HepG2 (cell line): ENCODE results near the gene NOP9. TPM values are rescaled to one million over a fixed set of nuclear protein-coding genes. Genes with fewer than 3 reads are reported as not detected.

Source experiments
- DNMT1 ChIP-seq: sonication (generic); formaldehyde crosslinking; IDR thresholded peaks from 2 replicates; pipeline ENCODE4 v1.5.1; 2020; ENCODE audit warnings: mild to moderate bottlenecking, missing genetic modification reagents
- EEA1 ChIP-seq: sonication (generic); formaldehyde crosslinking; IDR thresholded peaks from 2 replicates; pipeline ENCODE4 v1.5.1; 2020; ENCODE audit warnings: mild to moderate bottlenecking, missing genetic modification reagents, borderline replicate concordance
- ERF ChIP-seq: IDR thresholded peaks from 2 replicates; pipeline ENCODE4 v1.6.1; 2018; ENCODE audit warnings: missing biosample characterization, missing genetic modification reagents
- ESRRA ChIP-seq: sonication (generic); formaldehyde crosslinking; IDR thresholded peaks from 2 replicates; pipeline ENCODE4 v1.5.1; 2020; ENCODE audit warnings: mild to moderate bottlenecking, low read depth, missing genetic modification reagents
- FOSL2 ChIP-seq: sonication (generic); formaldehyde crosslinking; IDR thresholded peaks from 2 replicates; pipeline ENCODE4 v1.4.0; 2020; ENCODE audit warnings: missing genetic modification reagents
- GRHL1 ChIP-seq: sonication (generic); formaldehyde crosslinking; conservative IDR thresholded peaks from 2 replicates; pipeline ENCODE4 v1.8.0; 2022; ENCODE audit warnings: missing genetic modification reagents
- HDAC2 ChIP-seq: sonication (generic); formaldehyde crosslinking; IDR thresholded peaks from 2 replicates; pipeline ENCODE4 v1.4.0; 2020; ENCODE audit warnings: missing genetic modification reagents
- KDM5B ChIP-seq: sonication (generic); formaldehyde crosslinking; IDR thresholded peaks from 2 replicates; pipeline ENCODE4 v1.4.0; 2020; ENCODE audit warnings: missing genetic modification reagents, mild to moderate bottlenecking, borderline replicate concordance
- MYC ChIP-seq: sonication (generic); formaldehyde crosslinking; IDR thresholded peaks from 2 replicates; pipeline ENCODE4 v1.9.0; 2021; ENCODE audit warnings: missing genetic modification reagents, borderline replicate concordance
- NFKB2 ChIP-seq: sonication (generic); formaldehyde crosslinking; IDR thresholded peaks from 2 replicates; pipeline ENCODE4 v1.4.0; 2020; ENCODE audit warnings: missing genetic modification reagents, borderline replicate concordance
- SAP130 ChIP-seq: IDR thresholded peaks from 2 replicates; pipeline ENCODE4 v1.6.1; 2016; ENCODE audit warnings: low read depth
- ZBTB21 ChIP-seq: sonication (generic); formaldehyde crosslinking; IDR thresholded peaks from 2 replicates; pipeline ENCODE4 v1.4.0; 2020; ENCODE audit warnings: missing genetic modification reagents
- ZBTB7A ChIP-seq: sonication (generic); formaldehyde crosslinking; IDR thresholded peaks from 2 replicates; pipeline ENCODE4 v1.8.0; 2022; ENCODE audit warnings: mild to moderate bottlenecking, missing genetic modification reagents
- ZMYM4 ChIP-seq: sonication (generic); formaldehyde crosslinking; IDR thresholded peaks from 2 replicates; pipeline ENCODE4 v1.8.1; 2023; ENCODE audit warnings: mild to moderate bottlenecking, missing genetic modification reagents
- ZNF280D ChIP-seq: sonication (generic); formaldehyde crosslinking; IDR thresholded peaks from 2 replicates; pipeline ENCODE4 v1.5.1; 2020; ENCODE audit warnings: mild to moderate bottlenecking, missing genetic modification reagents
- ZNF451 ChIP-seq: sonication (generic); formaldehyde crosslinking; IDR thresholded peaks from 2 replicates; pipeline ENCODE4 v1.5.0; 2020; ENCODE audit warnings: mild to moderate bottlenecking, missing genetic modification reagents
- ZNF644 ChIP-seq: IDR thresholded peaks from 2 replicates; pipeline ENCODE4 v1.6.1; 2016; ENCODE audit warnings: low read depth
- ZNF652 ChIP-seq: IDR thresholded peaks from 2 replicates; pipeline ENCODE4 v1.6.1; 2016; ENCODE audit warnings: low read depth, borderline replicate concordance
- ZNF678 ChIP-seq: sonication (generic); formaldehyde crosslinking; IDR thresholded peaks from 2 replicates; pipeline ENCODE4 v1.4.0; 2020; ENCODE audit warnings: mild to moderate bottlenecking, missing genetic modification reagents
- ZNF792 ChIP-seq: IDR thresholded peaks from 2 replicates; pipeline ENCODE4 v1.6.1; 2016
- polyA plus RNA-seq, 8 experiments: library from polyadenylated mRNA; depleted of rRNA in 3 of 8; stranded (reverse) in 7 of 8; unstranded in 1 of 8; fragments of >200 nt; fragmentation: Illumina TruSeq in 4 of 8; extraction: Trizol in 4 of 8; gene quantifications; 2 replicates each; pipeline versions ENCODE4 v1.2.1 to v1.2.3, GENCODE V29; 2011 to 2016; ENCODE audit warnings: low read depth in 4 of 8, missing spikeins in 1 of 8, mixed read lengths in 1 of 8; ENCODE audit not compliant: insufficient read depth in 1 of 8
- total RNA-seq, 5 experiments: library from RNA; depleted of rRNA; stranded (reverse); fragments of >200 nt; fragmentation: Illumina TruSeq; extraction: Trizol; gene quantifications; 2 replicates each; pipeline ENCODE4 v1.2.3, GENCODE V29; 2016; ENCODE audit warnings: low read depth in 1 of 5
- TF ChIP-seq, protein P1 (sequence below): sonication (generic); formaldehyde crosslinking; IDR thresholded peaks from 2 replicates; pipeline ENCODE4 v1.4.0; 2020; ENCODE audit warnings: missing genetic modification reagents
- TF ChIP-seq, protein P2 (sequence below): sonication (generic); formaldehyde crosslinking; IDR thresholded peaks from 2 replicates; pipeline ENCODE4 v1.4.0; 2020; ENCODE audit warnings: mild to moderate bottlenecking, low read depth, missing genetic modification reagents
- TF ChIP-seq, protein P3 (sequence below): sonication (generic); formaldehyde crosslinking; IDR thresholded peaks from 2 replicates; pipeline ENCODE4 v1.5.0; 2020; ENCODE audit warnings: mild to moderate bottlenecking, missing genetic modification reagents

The NOP9 gene
- total and polyA plus RNA-seq, 2 of the 13 experiments (the other 11 are each of a cell fraction or from before 2014, with no cell fraction given): 24.5 to 61.6 TPM

DNA sequence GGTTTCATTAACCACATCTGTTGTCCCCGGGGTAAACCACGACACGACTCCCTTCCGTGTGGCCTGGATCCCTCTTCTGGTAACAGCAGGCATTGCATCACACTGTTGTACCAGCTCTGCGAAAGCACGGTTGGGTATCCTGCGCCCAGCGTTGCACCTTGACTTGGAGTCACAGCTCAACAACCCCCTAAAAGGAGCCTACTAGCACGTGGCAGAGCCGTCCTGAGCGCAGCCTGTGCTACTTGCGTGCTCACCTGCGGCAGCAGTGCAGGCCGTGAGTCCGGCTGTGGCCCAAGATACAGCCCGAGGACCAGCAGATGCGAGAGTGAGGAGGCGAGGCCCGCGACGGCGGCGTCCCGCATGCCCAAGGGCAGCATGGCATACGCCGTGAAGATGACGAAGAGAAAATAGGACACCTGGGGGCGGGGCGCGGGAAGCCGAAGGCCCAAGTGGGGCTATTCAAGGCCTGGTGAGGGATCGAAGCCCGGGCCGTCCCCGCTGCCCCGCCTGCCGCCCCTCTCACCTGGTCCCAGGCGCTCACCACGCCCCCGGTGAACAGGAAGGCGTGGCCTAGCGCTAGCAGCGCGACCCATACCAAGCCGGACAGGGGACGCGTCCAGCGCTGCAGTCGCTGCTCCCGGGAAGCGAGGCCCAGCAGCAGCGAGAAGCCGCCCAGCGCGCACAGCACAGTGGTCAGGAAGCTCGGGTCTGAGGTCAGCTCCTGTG is 32.8 kb downstream of the NOP9 start (continued):
- peak; percentile 84 for TF ChIP-seq ESRRA (CRISPR knock-in tag)
- TF ChIP-seq, protein P1, sequence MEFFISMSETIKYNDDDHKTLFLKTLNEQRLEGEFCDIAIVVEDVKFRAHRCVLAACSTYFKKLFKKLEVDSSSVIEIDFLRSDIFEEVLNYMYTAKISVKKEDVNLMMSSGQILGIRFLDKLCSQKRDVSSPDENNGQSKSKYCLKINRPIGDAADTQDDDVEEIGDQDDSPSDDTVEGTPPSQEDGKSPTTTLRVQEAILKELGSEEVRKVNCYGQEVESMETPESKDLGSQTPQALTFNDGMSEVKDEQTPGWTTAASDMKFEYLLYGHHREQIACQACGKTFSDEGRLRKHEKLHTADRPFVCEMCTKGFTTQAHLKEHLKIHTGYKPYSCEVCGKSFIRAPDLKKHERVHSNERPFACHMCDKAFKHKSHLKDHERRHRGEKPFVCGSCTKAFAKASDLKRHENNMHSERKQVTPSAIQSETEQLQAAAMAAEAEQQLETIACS (CRISPR knock-in tag): no peak
- TF ChIP-seq ZNF792 (CRISPR knock-in tag): peak; percentile 86
- TF ChIP-seq ZBTB7A: peak; percentile 19; the same call in 1 of the 2 replicates
- peak; percentile 99 for TF ChIP-seq KDM5B (CRISPR knock-in tag)
- TF ChIP-seq MYC (CRISPR knock-in tag): peak; percentile 63
- peak; percentile 71 for TF ChIP-seq SAP130 (CRISPR knock-in tag)
- TF ChIP-seq ZNF644 (CRISPR knock-in tag): peak; percentile 29; the same call in 1 of the 2 replicates
- peak; percentile 91 for TF ChIP-seq ZNF451 (CRISPR knock-in tag)
- peak; percentile 88; the same call in 1 of the 2 replicates for TF ChIP-seq NFKB2
- TF ChIP-seq ERF (CRISPR knock-in tag): peak; percentile 83
- TF ChIP-seq, protein P2, sequence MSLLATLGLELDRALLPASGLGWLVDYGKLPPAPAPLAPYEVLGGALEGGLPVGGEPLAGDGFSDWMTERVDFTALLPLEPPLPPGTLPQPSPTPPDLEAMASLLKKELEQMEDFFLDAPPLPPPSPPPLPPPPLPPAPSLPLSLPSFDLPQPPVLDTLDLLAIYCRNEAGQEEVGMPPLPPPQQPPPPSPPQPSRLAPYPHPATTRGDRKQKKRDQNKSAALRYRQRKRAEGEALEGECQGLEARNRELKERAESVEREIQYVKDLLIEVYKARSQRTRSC (CRISPR knock-in tag): peak; percentile 93
- no peak; the same call in 1 of the 2 replicates for TF ChIP-seq GRHL1
- TF ChIP-seq DNMT1 (CRISPR knock-in tag): peak; percentile 99
- TF ChIP-seq ZNF652 (CRISPR knock-in tag): peak; percentile 7; the same call in 1 of the 2 replicates
- TF ChIP-seq ZNF280D (CRISPR knock-in tag): peak; percentile 93; the same call in 1 of the 2 replicates
- TF ChIP-seq ZMYM4: peak; percentile 77
- peak; percentile 70 for TF ChIP-seq HDAC2 (CRISPR knock-in tag)
- peak; percentile 58 for TF ChIP-seq ZBTB21 (CRISPR knock-in tag)
- peak; percentile 98 for TF ChIP-seq EEA1 (CRISPR knock-in tag)
- peak; percentile 57; the same call in 1 of the 2 replicates for TF ChIP-seq FOSL2
- TF ChIP-seq ZNF678 (CRISPR knock-in tag): peak; percentile 100
- TF ChIP-seq, protein P3, sequence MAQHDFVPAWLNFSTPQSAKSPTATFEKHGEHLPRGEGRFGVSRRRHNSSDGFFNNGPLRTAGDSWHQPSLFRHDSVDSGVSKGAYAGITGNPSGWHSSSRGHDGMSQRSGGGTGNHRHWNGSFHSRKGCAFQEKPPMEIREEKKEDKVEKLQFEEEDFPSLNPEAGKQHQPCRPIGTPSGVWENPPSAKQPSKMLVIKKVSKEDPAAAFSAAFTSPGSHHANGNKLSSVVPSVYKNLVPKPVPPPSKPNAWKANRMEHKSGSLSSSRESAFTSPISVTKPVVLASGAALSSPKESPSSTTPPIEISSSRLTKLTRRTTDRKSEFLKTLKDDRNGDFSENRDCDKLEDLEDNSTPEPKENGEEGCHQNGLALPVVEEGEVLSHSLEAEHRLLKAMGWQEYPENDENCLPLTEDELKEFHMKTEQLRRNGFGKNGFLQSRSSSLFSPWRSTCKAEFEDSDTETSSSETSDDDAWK: no peak
